WTC11 (cell line): ENCODE results near the gene AXDND1. TPM values are rescaled to one million over a fixed set of nuclear protein-coding genes. Genes with fewer than 3 reads are reported as not detected.

Experiments used
- ATAC-seq: fragments of 200-7000 bp; cut with Tn5 transposase; 2 replicates; pipeline ENCODE4 v1.10.0; 2021; ENCODE audit warnings: mild to moderate bottlenecking, moderate library complexity
- CTCF ChIA-PET: fragments of 300-600 bp; sonication (Branson Sonifier 250); formaldehyde crosslinking; loops from one replicate; lab custom pipeline; 2021; ENCODE audit warnings: antibody characterized with exemption; lab: Charles Lee
- POLR2A ChIA-PET: fragments of 350-600 bp; sonication (Branson Sonifier 250); formaldehyde crosslinking; loops from one replicate; lab custom pipeline; 2021; ENCODE audit warnings: antibody characterized with exemption; lab: Charles Lee
- DNase-seq: peaks from one replicate; pipeline ENCODE4 v3.0.0; 2021; ENCODE audit warnings: low spot score
- H3K27ac Mint-ChIP-seq: 2 replicates; pipeline ENCODE4 v1.8.0; 2021; ENCODE audit warnings: mixed read lengths
- H3K27me3 Mint-ChIP-seq: 2 replicates; pipeline ENCODE4 v1.8.0; 2021; ENCODE audit warnings: low read depth, mild to moderate bottlenecking, moderate library complexity, mixed read lengths
- H3K36me3 Mint-ChIP-seq: 2 replicates; pipeline ENCODE4 v1.8.0; 2021; ENCODE audit warnings: mixed read lengths
- H3K4me1 Mint-ChIP-seq: 2 replicates; pipeline ENCODE4 v1.8.0; 2022; ENCODE audit warnings: mixed read lengths
- H3K4me3 Mint-ChIP-seq: 2 replicates; pipeline ENCODE4 v1.8.0; 2021; ENCODE audit warnings: mild to moderate bottlenecking, moderate library complexity, mixed read lengths
- H3K9me3 Mint-ChIP-seq: 2 replicates; pipeline ENCODE4 v1.8.0; 2021; ENCODE audit warnings: mixed read lengths
- ATF1 ChIP-seq: sonication (generic); formaldehyde crosslinking; IDR thresholded peaks from 2 replicates; pipeline ENCODE4 v1.8.1; 2023; ENCODE audit warnings: mild to moderate bottlenecking, moderate library complexity, missing genetic modification reagents
- ATF2 ChIP-seq: sonication (generic); formaldehyde crosslinking; IDR thresholded peaks from 2 replicates; pipeline ENCODE4 v1.8.1; 2022; ENCODE audit warnings: low read depth, missing genetic modification reagents, borderline replicate concordance
- CBFB ChIP-seq: sonication (generic); formaldehyde crosslinking; IDR thresholded peaks from 2 replicates; pipeline ENCODE4 v1.8.1; 2022; ENCODE audit warnings: mild to moderate bottlenecking, low read depth, missing genetic modification reagents
- CREB1 ChIP-seq: sonication (generic); formaldehyde crosslinking; IDR thresholded peaks from 2 replicates; pipeline ENCODE4 v1.8.0; 2023; ENCODE audit warnings: mild to moderate bottlenecking, missing genetic modification reagents
- CREM ChIP-seq: sonication (generic); formaldehyde crosslinking; IDR thresholded peaks from 2 replicates; pipeline ENCODE4 v1.8.1; 2022; ENCODE audit warnings: mild to moderate bottlenecking, missing genetic modification reagents, moderate library complexity
- E2F1 ChIP-seq: sonication (generic); formaldehyde crosslinking; IDR thresholded peaks from 2 replicates; pipeline ENCODE4 v1.8.0; 2022; ENCODE audit warnings: mild to moderate bottlenecking, missing genetic modification reagents
- E2F5 ChIP-seq: sonication (generic); formaldehyde crosslinking; IDR thresholded peaks from 2 replicates; pipeline ENCODE4 v1.8.1; 2022; ENCODE audit warnings: mild to moderate bottlenecking, moderate library complexity, missing genetic modification reagents
- EMX1 ChIP-seq: fragments of 250-450 bp; sonication (Bioruptor Pico); IDR thresholded peaks from 2 replicates; pipeline ENCODE4 v1.8.0; 2021; ENCODE audit warnings: mild to moderate bottlenecking
- ERG ChIP-seq: fragments of 250-450 bp; sonication (Bioruptor Pico); IDR thresholded peaks from 2 replicates; pipeline ENCODE4 v1.8.0; 2021; ENCODE audit warnings: mild to moderate bottlenecking
- GRHL2 ChIP-seq: fragments of 250-450 bp; sonication (Bioruptor Pico); IDR thresholded peaks from 2 replicates; pipeline ENCODE4 v1.8.0; 2022; ENCODE audit warnings: mild to moderate bottlenecking, moderate library complexity; ENCODE audit not compliant: insufficient replicate concordance, severe bottlenecking
- HMGA2 ChIP-seq: fragments of 250-450 bp; sonication (Bioruptor Pico); IDR thresholded peaks from 2 replicates; pipeline ENCODE4 v1.4.0; 2021; ENCODE audit warnings: mild to moderate bottlenecking, moderate library complexity
- NFATC4 ChIP-seq: fragments of 250-450 bp; sonication (Bioruptor Pico); IDR thresholded peaks from 2 replicates; pipeline ENCODE4 v1.9.0; 2021; ENCODE audit warnings: mild to moderate bottlenecking
- NR2C2 ChIP-seq: sonication (generic); formaldehyde crosslinking; IDR thresholded peaks from 2 replicates; pipeline ENCODE4 v1.8.0; 2022; ENCODE audit warnings: mild to moderate bottlenecking, missing genetic modification reagents
- PRDM15 ChIP-seq: sonication (generic); formaldehyde crosslinking; IDR thresholded peaks from 2 replicates; pipeline ENCODE4 v1.8.0; 2022; ENCODE audit warnings: missing genetic modification reagents
- PRRX2 ChIP-seq: fragments of 250-450 bp; sonication (Bioruptor Pico); IDR thresholded peaks from 2 replicates; pipeline ENCODE4 v1.8.0; 2021; ENCODE audit warnings: mild to moderate bottlenecking
- SOX15 ChIP-seq: fragments of 250-450 bp; sonication (Bioruptor Pico); IDR thresholded peaks from 2 replicates; pipeline ENCODE4 v1.9.0; 2021; ENCODE audit warnings: mild to moderate bottlenecking
- TEAD4 ChIP-seq: sonication (generic); formaldehyde crosslinking; IDR thresholded peaks from 2 replicates; pipeline ENCODE4 v1.8.0; 2022; ENCODE audit warnings: mild to moderate bottlenecking, missing genetic modification reagents
- ZNF138 ChIP-seq: sonication (generic); formaldehyde crosslinking; conservative IDR thresholded peaks from 2 replicates; pipeline ENCODE4 v1.8.1; 2022; ENCODE audit warnings: mild to moderate bottlenecking, moderate library complexity, missing genetic modification reagents
- ZNF219 ChIP-seq: sonication (generic); formaldehyde crosslinking; IDR thresholded peaks from 2 replicates; pipeline ENCODE4 v1.8.0; 2023; ENCODE audit warnings: missing genetic modification reagents, mild to moderate bottlenecking, borderline replicate concordance
- ZNF423 ChIP-seq: fragments of 250-450 bp; sonication (Bioruptor Pico); IDR thresholded peaks from 2 replicates; pipeline ENCODE4 v2.1.2; 2022; ENCODE audit warnings: mild to moderate bottlenecking, moderate library complexity
- total RNA-seq: library from RNA; stranded (reverse); gene quantifications from 3 replicates; pipeline ENCODE4 v1.2.3, GENCODE V29; 2021

Gene AXDND1
- total RNA-seq, 1 experiment from 2014 or later: not detected

GRCh38 chr1:179341943-179342547 lies 23.7 kb upstream of the AXDND1 start:
- H3K27me3 Mint-ChIP-seq: no peaks in the 10 kb centered on the region
- H3K4me3 Mint-ChIP-seq: no peak overlapping the region
- H3K27ac Mint-ChIP-seq: no peak overlapping the region
- ChIA-PET CTCF (no interaction called here), POLR2A (no interaction called here)
- no peak for ATAC-seq
- H3K4me1 Mint-ChIP-seq: no peaks in the 10 kb centered on the region
- TF ChIP-seq NR2C2 (no peak), CBFB (CRISPR knock-in tag) (no peak), PRRX2 (CRISPR knock-in tag) (no peak), NFATC4 (CRISPR knock-in tag) (no peak), GRHL2 (CRISPR knock-in tag) (no peak), EMX1 (no peak), ATF2 (CRISPR knock-in tag) (no peak), TEAD4 (CRISPR knock-in tag) (no peak), E2F5 (CRISPR knock-in tag) (no peak), CREM (CRISPR knock-in tag) (no peak), SOX15 (CRISPR knock-in tag) (no peak), CREB1 (no peak), ATF1 (CRISPR knock-in tag) (no peak), ZNF138 (CRISPR knock-in tag) (no peak), PRDM15 (CRISPR knock-in tag) (no peak), ZNF219 (CRISPR knock-in tag) (no peak), ERG (no peak), E2F1 (CRISPR knock-in tag) (no peak)
- H3K36me3 Mint-ChIP-seq: no peaks in the 10 kb centered on the region
- DNase-seq: no peak
- H3K9me3 Mint-ChIP-seq: no peaks in the 10 kb centered on the region

GRCh38 chr1:179342740-179343404 lies 22.9 kb upstream of the AXDND1 start:
- ATAC-seq (no peak), DNase-seq (no peak)
- no peak overlapping the region for H3K4me3 Mint-ChIP-seq
- no peak overlapping the region for H3K27ac Mint-ChIP-seq
- no peak for TF ChIP-seq ZNF423 (CRISPR knock-in tag)
- peak; percentile 95 for TF ChIP-seq HMGA2
- POLR2A ChIA-PET: no interaction called here
- no peaks in the 10 kb centered on the region for H3K27me3 Mint-ChIP-seq
- H3K4me1 Mint-ChIP-seq: no peaks in the 10 kb centered on the region
- CTCF ChIA-PET: no interaction called here
- no peaks in the 10 kb centered on the region for H3K36me3 Mint-ChIP-seq
- H3K9me3 Mint-ChIP-seq: no peaks in the 10 kb centered on the region
